K562 (cell line): ENCODE results near the gene CD4.

Experiments
- CHCHD3 ChIP-seq: fragments of 250-450 bp; sonication (Bioruptor Pico); IDR thresholded peaks from 2 replicates; pipeline ENCODE4 v2.1.2; 2022; ENCODE audit warnings: mild to moderate bottlenecking
- ELF4 ChIP-seq: fragments of 450-650 bp; formaldehyde crosslinking; IDR thresholded peaks from 2 replicates; pipeline ENCODE4 v1.4.0; 2022; ENCODE audit warnings: missing genetic modification characterization
- FOXP1 ChIP-seq: sonication (generic); formaldehyde crosslinking; IDR thresholded peaks from 2 replicates; pipeline ENCODE4 v1.8.0; 2022; ENCODE audit warnings: mild to moderate bottlenecking, missing genetic modification reagents
- FOXP4 ChIP-seq: sonication (generic); formaldehyde crosslinking; IDR thresholded peaks from 2 replicates; pipeline ENCODE4 v1.8.0; 2022; ENCODE audit warnings: mild to moderate bottlenecking, missing genetic modification reagents, borderline replicate concordance
- RAD21 ChIP-seq, 2 experiments: fragments of 250-450 bp in 1 of 2; fragments of 450-650 bp in 1 of 2; sonication (Bioruptor Pico) in 1 of 2; formaldehyde crosslinking in 1 of 2; IDR thresholded peaks in 1 of 2; conservative IDR thresholded peaks in 1 of 2; 2 replicates each; pipeline versions ENCODE4 v1.4.0 to v1.8.0; 2020 to 2022; ENCODE audit warnings: mild to moderate bottlenecking in 2 of 2, moderate library complexity in 1 of 2
- RCOR1 ChIP-seq, 2 experiments: IDR thresholded peaks; 2 replicates each; pipeline ENCODE4 v1.6.1; 2012; ENCODE audit warnings: low read depth in 2 of 2, low read length in 2 of 2, borderline replicate concordance in 1 of 2, improper control_type of control experiment in 1 of 2
- SMAD2 ChIP-seq: fragments of 150-350 bp; IDR thresholded peaks from 2 replicates; pipeline ENCODE4 v1.6.1; 2014; ENCODE audit warnings: low read depth, mild to moderate bottlenecking, low read length
- TBP ChIP-seq: optimal IDR thresholded peaks from 2 replicates; pipeline ENCODE3; 2011; ENCODE audit warnings: low read depth, low read length, improper control_type of control experiment
- ZNF146 ChIP-seq: IDR thresholded peaks from one replicate; pipeline ENCODE4 v1.6.1; 2018; ENCODE audit warnings: missing compliant biosample characterization; ENCODE audit not compliant: unreplicated experiment
- ZNF316 ChIP-seq: fragments of 450-650 bp; IDR thresholded peaks from 2 replicates; pipeline ENCODE4 v1.6.1; 2016
- TF ChIP-seq, protein P1 (sequence below): fragments of 250-450 bp; sonication (Bioruptor Pico); IDR thresholded peaks from 2 replicates; pipeline ENCODE4 v1.6.1; 2021; ENCODE audit warnings: mild to moderate bottlenecking

- no peak for TF ChIP-seq RAD21 (CRISPR knock-in tag; conservative IDR thresholded peaks at IDR 0.05 in 1 of 2, IDR thresholded peaks at IDR 0.05 in 1 of 2)
- TF ChIP-seq ELF4 (CRISPR knock-in tag), result no peak
- no peak for TF ChIP-seq FOXP4 (CRISPR knock-in tag)
- TF ChIP-seq ZNF316, result no peak
- TF ChIP-seq CHCHD3, result no peak
- no peak for TF ChIP-seq RCOR1 (IDR thresholded peaks at IDR 0.05; ENCODE audit: borderline replicate concordance in 1 of 2, low read depth in 2 of 2, low read length in 2 of 2)
- TF ChIP-seq, protein P1, sequence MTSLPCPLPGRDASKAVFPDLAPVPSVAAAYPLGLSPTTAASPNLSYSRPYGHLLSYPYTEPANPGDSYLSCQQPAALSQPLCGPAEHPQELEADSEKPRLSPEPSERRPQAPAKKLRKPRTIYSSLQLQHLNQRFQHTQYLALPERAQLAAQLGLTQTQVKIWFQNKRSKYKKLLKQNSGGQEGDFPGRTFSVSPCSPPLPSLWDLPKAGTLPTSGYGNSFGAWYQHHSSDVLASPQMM (CRISPR knock-in tag), result no peak
- no peak for TF ChIP-seq ZNF146 (CRISPR knock-in tag)
- TF ChIP-seq FOXP1 (CRISPR knock-in tag), result no peak
- no peak for TF ChIP-seq SMAD2
- no peak for TF ChIP-seq TBP
Measured at GRCh38 chr12:6842075-6842474, 52.7 kb downstream of the CD4 start.
